RWPE2 (cell line): ENCODE data around the gene CACNA2D2.
A peak's percentile ranks its signal among the peaks of the same experiment; 100 is the strongest.

Experiments used
- ATAC-seq: fragments of 200-7000 bp; cut with Tn5 transposase; 3 replicates; pipeline ENCODE4 v1.9.1; 2021; ENCODE audit warnings: low read depth
- DNase-seq: peaks from one replicate; pipeline ENCODE4 v3.0.0-alpha.2; 2020; ENCODE audit warnings: low spot score
- H3K27ac ChIP-seq: fragments of 450-650 bp; 2 replicates; pipeline ENCODE4 v1.5.1; 2017; ENCODE audit warnings: mild to moderate bottlenecking; ENCODE audit not compliant: poor library complexity, severe bottlenecking
- H3K27me3 ChIP-seq: fragments of 250-450 bp; sonication (Bioruptor Pico); 2 replicates; pipeline ENCODE4 v1.5.1; 2021; ENCODE audit warnings: mild to moderate bottlenecking, moderate library complexity; ENCODE audit not compliant: insufficient read depth, poor library complexity, severe bottlenecking
- H3K36me3 ChIP-seq: fragments of 250-450 bp; sonication (Bioruptor Pico); 2 replicates; pipeline ENCODE4 v1.5.1; 2020; ENCODE audit warnings: low read depth, mild to moderate bottlenecking, moderate library complexity
- H3K4me1 ChIP-seq: fragments of 250-450 bp; sonication (Bioruptor Pico); 2 replicates; pipeline ENCODE4 v1.5.1; 2021; ENCODE audit warnings: mild to moderate bottlenecking, moderate library complexity; ENCODE audit not compliant: insufficient read depth, poor library complexity, severe bottlenecking
- H3K4me3 ChIP-seq: fragments of 250-450 bp; sonication (Bioruptor Pico); 2 replicates; pipeline ENCODE4 v1.5.1; 2021; ENCODE audit warnings: mild to moderate bottlenecking, moderate library complexity; ENCODE audit not compliant: severe bottlenecking
- H3K9me3 ChIP-seq: fragments of 250-450 bp; sonication (Bioruptor Pico); 2 replicates; pipeline ENCODE4 v1.5.1; 2021; ENCODE audit warnings: mild to moderate bottlenecking, moderate library complexity; ENCODE audit not compliant: severe bottlenecking
- CTCF ChIP-seq: fragments of 450-650 bp; IDR thresholded peaks from one replicate; pipeline ENCODE4 v1.5.1; 2017; ENCODE audit warnings: mild to moderate bottlenecking, moderate library complexity; ENCODE audit not compliant: poor library complexity, severe bottlenecking

CACNA2D2 gene

GRCh38 chr3:50323092-50323600, 180.3 kb downstream of the CACNA2D2 start:
- TF ChIP-seq CTCF: no peak
- Histone ChIP-seq H3K4me1 (no peaks in the 10 kb centered on the region), H3K27me3 (no peaks in the 10 kb centered on the region), H3K27ac (peak overlapping the region; percentile 6), H3K9me3 (no peaks in the 10 kb centered on the region), H3K36me3 (peaks cover 39% of the 10 kb centered on the region), H3K4me3 (no peak overlapping the region)
- DNase-seq: no peak
- ATAC-seq: no peak

GRCh38 chr3:50322386-50323091, 180.9 kb downstream of the CACNA2D2 start, which contains the start of gene HYAL2:
TSS of gene HYAL2 (minus strand) at chr3:50322745. CDS start at chr3:50320489, 2,256 bp downstream.
- peaks cover 45% of the 10 kb centered on the region for H3K36me3 ChIP-seq
- DNase-seq (peak; percentile 52), ATAC-seq (no peak)
- peak within 1 kb of the TSS; percentile 59 for H3K27ac ChIP-seq
- H3K4me1 ChIP-seq: peaks cover 5% of the 10 kb centered on the region
- TF ChIP-seq CTCF: no peak
- no peaks in the 10 kb centered on the region for H3K27me3 ChIP-seq
- no peaks in the 10 kb centered on the region for H3K9me3 ChIP-seq
- peak within 1 kb of the TSS; percentile 83 for H3K4me3 ChIP-seq

GRCh38 chr3:50322115-50322385, 181.4 kb downstream of the CACNA2D2 start:
- Histone ChIP-seq H3K27ac (peak overlapping the region; percentile 59), H3K27me3 (no peaks in the 10 kb centered on the region), H3K36me3 (peaks cover 47% of the 10 kb centered on the region), H3K4me3 (peak overlapping the region; percentile 83), H3K9me3 (no peaks in the 10 kb centered on the region), H3K4me1 (peaks cover 10% of the 10 kb centered on the region)
- DNase-seq (peak; percentile 41), ATAC-seq (no peak)
- TF ChIP-seq CTCF: no peak

- peaks cover 42% of the 10 kb centered on the region for H3K36me3 ChIP-seq
Observed at GRCh38 chr3:50321336-50322114, 181.9 kb downstream of the CACNA2D2 start.

More at GRCh38 chr3:50321336-50322114, 181.9 kb downstream of the CACNA2D2 start:
- ATAC-seq (peak; percentile 49), DNase-seq (peak; percentile 92)
- TF ChIP-seq CTCF: peak; percentile 75
- H3K9me3 ChIP-seq: no peaks in the 10 kb centered on the region
- H3K4me3 ChIP-seq: peak overlapping the region; percentile 83
- H3K27me3 ChIP-seq: no peaks in the 10 kb centered on the region
- peak overlapping the region; percentile 59 for H3K27ac ChIP-seq
- H3K4me1 ChIP-seq: peaks cover 12% of the 10 kb centered on the region
